GM18499 (cell line): ENCODE measurements around the gene GNA15.
"Not testable (repeated sequence)": the region's sequence is repeated elsewhere in the genome, so short reads cannot be mapped to it uniquely, and the experiment has no call there.

Experiments
- ATAC-seq: cut with Tn5 transposase; IDR thresholded peaks from one replicate; pipeline ENCODE4 v1.9.1; 2021; ENCODE audit warnings: moderate number of reproducible peaks; ENCODE audit not compliant: insufficient read depth, unreplicated experiment

The GNA15 gene

GRCh38 chr19:3187662-3188511 is 52.1 kb downstream of the GNA15 start:
- no peak for ATAC-seq

- no peak for ATAC-seq
These were observed 53.1 kb downstream of the GNA15 start for GRCh38 chr19:3188627-3189596.

GRCh38 chr19:3189702-3190469 is 54.1 kb downstream of the GNA15 start:
- ATAC-seq: no peak

- no peak for ATAC-seq
These were observed 54.6 kb downstream of the GNA15 start for GRCh38 chr19:3190470-3190770.

- no peak for ATAC-seq
These were observed 55.3 kb downstream of the GNA15 start for GRCh38 chr19:3190921-3191805.

GRCh38 chr19:3191806-3192104 is 55.9 kb downstream of the GNA15 start:
- ATAC-seq: not testable (repeated sequence)

- no peak for ATAC-seq
These were observed 56.4 kb downstream of the GNA15 start for GRCh38 chr19:3192228-3192635.

- ATAC-seq: no peak
These were observed 56.9 kb downstream of the GNA15 start for GRCh38 chr19:3192684-3193083.

GRCh38 chr19:3193256-3194105 is 57.6 kb downstream of the GNA15 start:
- no peak for ATAC-seq

- no peak for ATAC-seq
These were observed 58.6 kb downstream of the GNA15 start for GRCh38 chr19:3194106-3195087.

- ATAC-seq: no peak
These were observed 60.5 kb downstream of the GNA15 start for GRCh38 chr19:3196064-3196932.

GRCh38 chr19:3196933-3197205 is 61.0 kb downstream of the GNA15 start:
- ATAC-seq: no peak

GRCh38 chr19:3198901-3199700 is 63.3 kb downstream of the GNA15 start:
- no peak for ATAC-seq

- no peak for ATAC-seq
These were observed 65.4 kb downstream of the GNA15 start for GRCh38 chr19:3201072-3201700.

GRCh38 chr19:3201911-3202310 is 66.1 kb downstream of the GNA15 start:
- no peak for ATAC-seq

GRCh38 chr19:3202346-3202745 is 66.5 kb downstream of the GNA15 start:
- ATAC-seq: no peak
